NCI-H2171 treated with DMSO at 0.1 percent for 48 hours (cell line): ENCODE results near the gene ZIC1.

Source experiments
- DNase-seq: peaks from one replicate; lab custom pipeline; 2025; lab: John Stamatoyannopoulos, UW

ZIC1 gene

GRCh38 chr3:147422601-147423536 lies 13.7 kb downstream of the ZIC1 start:
- DNase-seq = no peak

DNA sequence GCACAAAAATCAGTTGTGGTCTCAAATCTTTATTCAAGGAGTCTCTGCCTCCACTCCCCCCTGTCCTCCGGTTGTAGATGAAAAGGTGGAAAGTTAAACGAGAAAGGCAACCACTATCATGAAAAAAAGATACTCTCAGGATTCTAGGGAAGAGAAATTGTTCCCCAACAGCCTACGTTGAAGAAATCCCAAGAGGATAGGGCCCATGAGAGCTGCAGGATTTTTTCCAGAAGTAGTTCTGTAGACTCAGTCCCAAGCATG lies 14.3 kb downstream of the ZIC1 start:
- no peak for DNase-seq

- no peak for DNase-seq
These were observed 14.8 kb downstream of the ZIC1 start for GRCh38 chr3:147423798-147424580.

- no peak for DNase-seq
These were observed 15.6 kb downstream of the ZIC1 start for GRCh38 chr3:147424581-147425387.

DNA sequence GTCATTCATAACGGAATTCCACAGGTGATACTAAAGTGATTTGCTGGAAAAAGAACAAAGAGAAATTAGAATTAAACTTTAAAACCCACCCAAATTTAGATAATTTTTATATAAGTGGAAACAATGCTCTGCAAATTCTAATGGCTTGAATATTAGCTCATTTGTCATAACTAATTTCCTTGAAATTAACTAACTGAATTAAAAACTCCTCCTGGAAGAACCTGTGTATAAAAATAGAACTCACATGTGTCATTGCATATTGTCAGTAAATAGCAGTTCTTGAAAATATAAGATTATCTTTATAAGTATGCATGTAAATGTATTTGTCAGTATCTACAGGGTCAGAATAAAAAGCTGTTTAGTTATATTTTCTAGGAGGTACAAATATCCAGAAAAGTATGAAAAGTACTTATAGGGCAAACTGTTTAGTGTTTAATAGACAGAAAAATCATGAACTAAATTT lies 16.3 kb downstream of the ZIC1 start:
- no peak for DNase-seq

- no peak for DNase-seq
These were observed 17.8 kb downstream of the ZIC1 start for GRCh38 chr3:147426931-147427330.

- no peak for DNase-seq
These were observed 18.6 kb downstream of the ZIC1 start for GRCh38 chr3:147427746-147428145.

DNA sequence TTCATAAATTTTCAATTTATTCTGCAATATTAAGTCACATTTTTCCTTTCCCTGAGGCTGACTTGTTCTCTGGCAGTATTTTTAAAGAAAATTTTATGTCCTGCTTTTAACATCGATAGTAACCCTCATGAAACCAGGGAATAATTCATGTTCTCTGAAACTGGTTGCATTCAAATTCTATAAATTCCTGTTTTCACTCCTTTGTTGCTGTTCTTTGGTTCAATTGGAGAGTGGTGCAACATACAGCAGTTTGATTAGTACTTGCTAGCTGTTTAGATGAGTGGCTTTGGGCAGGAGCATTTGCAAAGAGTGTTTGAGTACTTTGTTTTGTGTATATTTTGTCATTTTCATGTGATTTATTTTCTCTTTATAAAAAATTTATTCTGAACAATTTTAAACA lies 19.2 kb downstream of the ZIC1 start:
- DNase-seq = no peak

- DNase-seq = no peak
These were observed 19.6 kb downstream of the ZIC1 start for GRCh38 chr3:147428754-147429153.

GRCh38 chr3:147431751-147432150 lies 22.6 kb downstream of the ZIC1 start:
- no peak for DNase-seq

- no peak for DNase-seq
These were observed 38.1 kb downstream of the ZIC1 start for GRCh38 chr3:147447224-147447623.

DNA sequence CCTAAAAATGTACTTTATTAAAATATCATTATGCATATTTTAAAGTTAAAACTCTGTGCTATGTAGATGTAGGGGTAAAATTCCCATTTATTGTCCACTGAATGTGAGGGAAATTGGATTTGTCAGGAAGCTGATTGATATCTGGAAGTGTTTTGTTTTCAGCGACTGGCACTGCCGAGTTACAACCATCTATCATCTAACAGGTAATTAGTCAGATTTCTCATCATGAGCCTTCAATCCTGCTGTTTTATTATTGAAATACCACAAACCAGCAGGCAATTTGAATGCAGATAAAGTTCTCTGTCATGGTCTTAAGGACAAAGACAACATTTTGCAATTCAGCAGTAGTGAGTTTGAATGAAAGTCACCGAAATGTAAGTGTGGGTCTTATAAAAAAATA lies 40.5 kb downstream of the ZIC1 start:
- no peak for DNase-seq

DNA sequence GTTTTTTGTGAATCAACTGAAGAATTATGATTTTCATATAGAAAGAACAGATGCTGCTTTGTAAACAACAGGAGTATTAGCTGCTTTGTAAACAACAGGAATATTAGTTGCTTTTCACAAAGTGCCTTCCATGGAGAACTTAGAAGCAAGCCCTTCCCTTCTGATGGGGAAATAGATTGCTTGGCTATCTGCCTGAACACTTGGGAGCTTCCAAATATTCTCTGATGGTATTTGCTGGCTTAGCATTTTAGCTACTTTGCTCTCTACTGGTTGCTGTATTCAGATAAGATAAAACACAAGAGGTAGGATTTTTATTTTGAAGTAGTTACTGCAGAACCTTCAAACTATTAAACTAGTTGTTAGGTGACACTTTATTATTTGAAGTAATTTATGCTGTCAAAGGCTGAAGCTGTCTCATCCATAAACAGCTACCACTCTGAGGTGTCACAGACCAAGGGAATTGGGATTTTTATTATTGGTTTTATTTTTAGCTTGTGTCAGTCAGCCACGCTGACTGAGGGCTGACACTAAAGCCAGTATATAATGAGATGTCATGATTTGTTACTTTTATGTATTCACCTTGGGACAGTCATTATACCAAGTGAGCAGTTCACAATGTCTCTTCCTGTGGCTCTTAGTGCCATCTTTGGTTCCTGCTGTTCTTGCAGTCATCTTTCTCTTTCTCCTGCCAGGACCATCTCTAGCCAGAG lies 50.0 kb downstream of the ZIC1 start:
- DNase-seq = no peak

- DNase-seq = no peak
These were observed 53.7 kb downstream of the ZIC1 start for GRCh38 chr3:147462856-147463255.
